ENCODE data around the gene ZCCHC12.
"Not testable (repeated sequence)": the region's sequence is repeated elsewhere in the genome, so short reads cannot be mapped to it uniquely, and the experiment has no call there.

Gene ZCCHC12

DNA sequence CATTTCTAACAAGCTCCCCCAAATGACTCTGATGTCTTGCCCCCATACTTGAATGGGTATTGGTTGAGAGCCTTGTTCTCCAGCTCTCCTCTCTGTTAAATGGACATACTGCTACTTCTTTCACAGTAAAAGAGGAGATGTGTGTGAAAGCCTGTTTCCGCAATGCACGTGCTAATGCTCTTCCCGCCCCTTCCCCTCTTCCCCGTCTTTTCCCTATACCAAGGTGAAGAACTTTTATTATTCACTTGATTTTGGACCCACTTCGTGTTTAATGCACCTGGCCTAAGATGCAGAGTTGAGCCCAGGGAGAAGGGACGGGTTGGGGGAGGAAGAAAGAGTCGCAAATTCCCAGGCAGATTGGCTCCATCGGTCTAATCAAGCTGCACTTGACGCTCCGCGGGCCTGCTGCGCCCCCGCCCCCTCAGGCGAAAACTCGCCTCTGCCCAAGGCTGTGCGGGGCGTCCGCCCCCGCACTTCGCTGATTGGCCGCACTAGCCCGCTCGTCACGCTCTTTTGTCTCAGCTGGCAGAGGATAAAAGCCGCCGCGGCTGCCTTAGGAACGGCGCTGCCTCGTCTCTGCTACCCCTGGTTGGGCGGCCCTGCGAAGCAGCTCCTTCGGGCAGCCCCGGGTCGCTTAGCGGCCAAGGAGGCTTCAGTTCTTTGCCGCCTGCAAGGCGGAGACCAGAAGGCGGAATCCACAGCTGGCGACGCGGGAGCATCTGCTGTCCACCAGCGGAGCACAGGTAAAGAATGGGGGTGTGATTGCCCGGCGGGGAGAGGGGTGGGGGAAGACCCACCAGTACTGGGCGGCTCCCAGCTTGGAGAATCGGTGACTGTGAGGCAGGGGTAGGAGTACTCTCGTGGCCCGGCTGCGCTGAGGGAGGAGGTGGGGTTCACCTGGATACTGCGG lies at the start of gene ZCCHC12:
Gene ZCCHC12, plus strand, starts transcription at position 562 of the 910 bp plus-strand sequence. CDS start 1,421 bp downstream, outside the sequence.
- DNase-seq: peak; percentile 60

DNA sequence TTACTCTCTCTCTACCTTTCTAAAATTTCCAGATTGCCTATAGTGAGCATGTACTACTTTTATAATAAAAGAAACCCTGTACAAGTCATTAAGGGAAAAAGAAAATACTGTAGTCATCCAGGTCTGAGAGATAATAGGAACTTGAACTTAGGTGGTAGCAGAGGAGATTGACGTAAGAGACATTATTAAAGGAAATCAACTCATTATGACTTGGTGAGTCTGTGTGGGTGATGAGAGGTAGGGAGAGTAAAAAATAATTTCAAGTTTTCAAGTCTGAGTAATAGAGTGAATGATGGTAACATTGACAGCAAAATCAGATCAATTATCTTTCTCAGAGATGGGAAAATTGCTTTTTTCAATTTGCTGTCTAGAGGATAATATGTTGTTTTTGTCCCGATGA lies 44.0 kb upstream of the ZCCHC12 start:
- DNase-seq: no peak

DNA sequence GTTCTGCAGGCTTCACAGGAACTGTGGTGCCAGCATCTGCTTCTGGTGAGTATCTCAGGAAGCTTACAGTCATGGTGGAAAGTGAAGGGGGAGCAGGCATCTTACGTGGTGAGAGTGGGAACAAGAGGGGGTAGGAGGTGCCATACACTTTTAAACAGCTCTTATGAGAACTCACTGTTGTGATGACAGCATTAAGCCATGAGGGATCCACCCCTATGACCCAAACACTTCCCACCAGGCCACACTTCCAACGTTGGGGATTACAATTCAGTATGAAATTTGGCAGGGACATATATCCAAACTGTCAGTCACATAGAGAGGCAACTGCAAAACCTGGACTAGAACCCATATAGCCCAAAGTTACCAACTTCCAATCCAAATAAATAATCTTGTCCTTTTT lies 43.1 kb upstream of the ZCCHC12 start:
- no peak for DNase-seq

DNA sequence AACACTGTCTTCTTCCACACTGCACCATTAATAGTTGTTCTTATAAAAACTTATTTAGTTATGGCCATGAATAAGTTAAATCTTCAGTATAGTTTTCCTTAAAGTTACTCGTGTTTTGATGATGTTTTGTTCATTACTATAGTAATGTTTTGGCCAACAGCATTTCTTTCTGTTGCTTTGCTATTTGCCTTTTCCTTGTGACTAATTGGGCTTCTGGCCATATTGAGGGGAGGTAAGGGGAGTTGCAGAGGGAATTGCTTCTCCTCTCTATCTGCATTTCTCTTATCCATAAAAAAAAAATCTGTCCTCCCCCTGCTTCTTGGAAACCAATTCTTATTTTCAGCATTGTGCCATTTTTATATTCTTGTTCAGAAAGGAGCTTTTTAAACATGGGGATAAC lies 42.7 kb upstream of the ZCCHC12 start:
- DNase-seq: no peak

DNA sequence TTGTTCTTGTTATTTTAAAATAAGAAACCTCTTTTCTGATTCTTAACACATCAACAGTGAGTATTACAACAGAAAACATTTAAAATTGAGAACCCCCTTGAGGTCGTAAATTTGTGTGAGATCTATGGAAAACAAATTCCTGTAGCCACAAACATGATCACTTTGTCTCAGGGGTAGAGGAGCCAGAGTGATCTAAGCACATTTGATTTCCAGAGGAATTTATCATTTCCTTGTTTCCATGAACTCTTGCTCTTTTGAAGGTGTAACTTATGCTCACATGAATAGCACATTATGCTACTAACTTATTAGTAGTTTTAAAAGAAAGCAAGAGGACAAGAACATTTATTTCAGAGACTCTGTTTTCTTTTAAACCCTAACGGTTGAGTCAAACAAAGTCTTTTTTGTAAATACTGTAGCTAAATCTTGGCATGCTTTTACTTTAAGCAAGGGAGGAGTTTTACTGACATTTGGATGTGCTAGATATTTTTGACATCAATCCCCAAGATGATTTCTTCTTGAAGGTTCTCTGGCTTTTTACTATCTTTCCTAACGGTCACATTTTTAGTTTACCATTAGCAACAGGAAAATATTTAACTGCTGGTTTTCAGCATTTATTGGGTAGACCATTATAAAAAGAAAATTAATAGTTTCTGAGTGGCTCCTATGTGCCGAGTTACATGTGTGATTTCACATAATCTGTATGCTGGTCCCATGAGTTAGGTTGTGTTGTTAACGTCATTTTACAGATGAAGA lies 27.9 kb upstream of the ZCCHC12 start:
- DNase-seq: no peak

DNA sequence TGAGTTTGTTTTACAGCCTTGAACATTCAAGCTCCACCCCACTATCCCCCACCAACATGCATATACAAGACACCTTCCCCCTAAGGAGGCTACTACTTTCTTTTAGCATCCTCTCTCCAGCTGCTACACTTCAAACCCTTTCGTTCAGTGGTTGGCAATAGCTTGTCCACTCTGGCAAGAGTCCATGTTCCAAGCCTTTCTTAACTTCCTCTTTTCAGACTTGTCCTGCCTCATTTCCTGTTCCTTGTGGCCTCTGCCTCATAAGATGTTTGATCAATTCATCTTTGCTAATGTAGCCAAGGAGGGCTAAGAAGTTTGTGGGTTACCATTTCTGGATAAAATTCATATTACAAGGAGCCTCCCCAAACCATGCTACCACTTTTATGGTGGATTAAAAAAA lies 20.8 kb upstream of the ZCCHC12 start:
- no peak for DNase-seq

DNA sequence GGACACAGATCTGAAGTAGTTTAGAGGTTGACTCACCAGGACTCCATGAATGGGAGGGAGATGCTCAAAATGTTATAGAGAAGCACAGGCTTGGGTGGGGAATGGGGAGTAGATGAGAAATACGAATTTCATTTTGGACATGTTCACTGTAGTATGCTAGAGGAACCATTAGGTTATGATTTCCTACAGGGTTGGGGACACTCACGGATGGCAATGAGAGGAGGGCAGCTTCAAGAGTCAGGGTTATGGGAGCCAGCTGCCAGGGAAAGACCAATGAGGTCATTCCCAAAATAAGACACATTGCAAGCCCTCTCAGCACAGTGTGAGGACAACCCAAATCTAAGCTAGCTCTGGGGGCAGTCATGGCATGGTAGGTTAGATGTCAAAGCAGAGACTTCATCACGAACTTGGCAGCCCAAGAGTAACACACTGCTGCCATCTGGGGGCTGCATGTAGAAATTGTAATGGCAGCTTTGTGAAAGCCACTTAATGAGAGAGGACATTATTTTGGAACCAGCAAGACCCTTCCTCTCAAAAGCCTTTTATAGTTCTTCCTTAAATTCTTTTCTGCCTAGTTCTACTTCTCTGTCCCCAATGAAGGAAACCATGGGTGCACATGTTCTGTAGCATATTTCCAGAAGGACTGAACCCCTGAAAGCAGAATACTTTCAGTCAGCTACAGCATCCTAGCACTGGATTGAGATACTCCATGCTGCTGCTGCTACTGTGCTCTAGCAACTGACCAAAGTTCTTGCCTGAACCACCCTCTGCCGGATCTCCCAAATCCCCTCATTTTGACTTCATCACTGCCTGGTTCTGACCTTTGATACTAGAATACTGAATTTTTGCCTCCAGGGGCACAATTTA lies 16.2 kb upstream of the ZCCHC12 start:
- peak; percentile 35 for DNase-seq

DNA sequence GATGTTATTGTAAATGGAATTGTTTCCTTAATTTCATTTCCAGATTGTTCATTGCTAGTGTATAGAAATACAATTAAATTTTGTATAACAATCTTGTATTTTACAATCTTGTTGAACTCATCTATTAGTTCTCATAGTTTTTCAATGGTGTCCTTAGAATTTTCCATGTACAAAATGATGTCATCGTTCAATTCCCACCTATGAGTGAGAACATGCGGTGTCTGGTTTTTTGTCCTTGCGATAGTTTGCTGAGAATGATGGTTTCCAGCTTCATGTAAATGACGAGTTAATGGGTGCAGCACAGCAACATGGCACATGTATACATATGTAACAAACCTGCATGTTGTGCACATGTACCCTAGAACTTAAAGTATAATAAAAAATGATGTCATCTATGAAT lies 6.4 kb upstream of the ZCCHC12 start:
- DNase-seq: not testable (repeated sequence)

DNA sequence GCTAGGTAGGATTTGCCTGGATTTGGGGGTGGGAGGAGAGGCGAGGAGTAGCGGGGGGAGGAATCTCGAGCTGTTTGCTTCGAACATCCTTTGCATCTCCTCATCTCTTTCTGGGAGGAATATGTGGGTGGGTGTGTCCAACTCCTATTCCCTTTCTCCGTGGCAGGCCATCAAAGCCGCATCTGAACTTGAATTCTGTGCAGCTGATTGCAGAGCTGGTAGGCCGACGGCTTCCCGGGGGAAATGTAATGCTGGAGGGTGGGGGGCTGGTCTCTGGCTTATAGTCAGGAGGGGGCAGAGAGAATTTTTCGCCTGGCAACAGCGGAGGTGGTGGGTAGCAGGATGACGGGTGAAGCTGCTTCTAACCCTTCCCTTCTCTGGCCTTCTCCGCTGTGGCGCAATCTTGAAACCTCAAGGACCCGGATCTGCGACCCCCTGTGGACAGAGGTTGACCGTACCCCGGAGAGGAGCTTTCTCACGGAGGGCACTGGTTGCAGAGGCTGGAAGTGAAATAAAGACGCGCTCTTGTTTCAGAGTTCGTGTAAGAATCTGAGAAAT lies 628 bp downstream of the ZCCHC12 start:
- DNase-seq: no peak

DNA sequence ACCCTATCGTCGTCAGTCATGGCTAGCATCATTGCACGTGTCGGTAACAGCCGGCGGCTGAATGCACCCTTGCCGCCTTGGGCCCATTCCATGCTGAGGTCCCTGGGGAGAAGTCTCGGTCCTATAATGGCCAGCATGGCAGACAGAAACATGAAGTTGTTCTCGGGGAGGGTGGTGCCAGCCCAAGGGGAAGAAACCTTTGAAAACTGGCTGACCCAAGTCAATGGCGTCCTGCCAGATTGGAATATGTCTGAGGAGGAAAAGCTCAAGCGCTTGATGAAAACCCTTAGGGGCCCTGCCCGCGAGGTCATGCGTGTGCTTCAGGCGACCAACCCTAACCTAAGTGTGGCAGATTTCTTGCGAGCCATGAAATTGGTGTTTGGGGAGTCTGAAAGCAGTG lies 1.6 kb downstream of the ZCCHC12 start:
- no peak for DNase-seq

DNA sequence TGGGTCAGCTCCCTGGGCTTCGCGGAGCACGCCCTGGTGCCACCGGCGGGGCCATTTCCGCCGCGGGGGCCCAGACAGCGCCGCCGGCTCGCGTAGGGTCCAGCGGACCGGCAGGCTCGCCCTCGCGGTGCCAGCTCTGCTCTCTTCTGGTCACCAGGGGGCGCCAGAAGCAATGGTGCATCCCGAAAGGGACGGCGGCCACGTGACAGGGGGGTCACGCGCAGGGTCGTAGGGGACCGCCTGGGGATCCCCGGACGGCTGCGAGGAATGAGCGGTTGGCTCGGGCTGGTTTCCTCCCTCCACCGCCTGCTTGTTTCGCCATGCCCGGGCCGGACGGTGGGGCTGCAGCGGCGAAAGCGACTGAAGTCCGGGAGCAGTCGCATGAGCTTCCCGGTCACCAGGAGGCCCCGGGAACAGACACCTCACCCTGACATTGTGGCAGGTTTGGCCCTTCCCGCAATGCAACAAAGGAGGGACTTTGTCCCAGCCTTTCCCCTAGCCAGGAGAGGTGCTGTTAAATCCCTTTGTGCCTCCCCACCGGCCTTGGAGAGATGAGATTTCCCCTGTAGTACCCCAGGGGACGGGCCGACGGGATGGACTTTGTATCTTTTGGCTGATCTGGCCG lies 15.8 kb downstream of the ZCCHC12 start:
- DNase-seq: peak; percentile 60

DNA sequence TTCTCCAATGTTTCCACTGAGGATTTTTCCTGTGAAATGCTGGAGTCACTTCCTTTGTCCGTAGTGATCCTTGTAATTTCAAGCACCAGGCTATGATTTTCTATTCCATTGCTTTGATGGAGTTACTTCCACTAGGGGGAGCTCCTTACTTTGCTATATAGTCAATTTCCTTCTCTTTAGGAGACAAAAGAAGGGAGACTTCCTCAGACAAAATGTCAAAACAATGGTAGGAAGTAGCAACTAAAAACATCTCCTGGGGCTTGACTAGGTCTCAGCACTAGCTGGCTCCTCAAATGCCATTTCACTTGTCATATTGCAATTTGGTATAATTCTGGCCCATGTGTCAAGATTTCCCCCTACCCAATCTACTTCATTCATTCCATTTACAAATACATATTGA lies 24.1 kb downstream of the ZCCHC12 start:
- DNase-seq: no peak

DNA sequence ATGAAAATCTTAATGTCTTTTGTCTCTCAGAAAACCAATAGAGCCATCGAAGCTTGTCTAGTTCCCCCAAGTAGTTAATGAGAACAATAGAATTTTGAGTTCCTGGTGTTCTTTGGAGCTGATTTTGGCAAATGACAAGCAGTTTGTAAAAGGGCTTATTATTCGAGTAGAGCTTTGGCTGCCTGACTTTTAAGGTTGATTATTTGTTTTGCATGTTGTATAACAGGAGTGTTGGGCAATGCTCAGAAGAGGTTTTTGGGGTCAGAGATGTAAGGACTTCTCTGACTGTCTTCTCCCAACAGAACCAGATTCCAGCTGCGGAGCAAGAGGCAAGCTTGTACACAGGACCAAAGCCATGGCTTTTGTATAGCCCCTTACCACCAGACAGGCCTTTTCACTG lies 30.0 kb downstream of the ZCCHC12 start:
- no peak for DNase-seq

DNA sequence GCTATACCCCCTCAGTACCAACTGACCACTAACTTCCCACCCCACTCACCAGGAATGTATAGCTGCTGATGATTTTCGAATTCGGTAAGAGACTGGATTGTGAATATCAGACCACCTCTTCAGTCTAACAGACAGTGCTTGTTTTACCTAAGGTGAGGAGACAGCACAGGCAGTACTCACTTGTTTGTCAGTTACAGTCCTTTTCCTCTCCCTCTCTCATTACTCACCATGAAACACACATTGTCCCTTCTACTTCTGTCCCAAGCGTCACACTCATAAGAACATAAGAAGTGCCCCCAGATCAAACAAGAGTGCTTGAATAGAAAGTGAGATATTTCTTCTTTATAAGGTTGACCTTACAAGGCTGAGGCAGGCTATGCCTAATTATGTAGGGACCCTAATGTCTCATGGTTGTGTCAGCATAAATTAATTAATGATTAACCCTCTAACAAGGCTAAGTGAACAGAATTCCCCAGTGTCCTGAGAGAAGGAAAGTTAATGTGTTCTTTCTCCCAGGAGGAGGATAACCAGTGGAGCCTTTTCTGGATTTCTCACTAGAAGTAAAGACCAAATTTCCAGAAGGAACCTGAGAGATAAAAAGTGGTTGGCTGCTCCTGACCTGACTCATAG lies 32.2 kb downstream of the ZCCHC12 start:
- DNase-seq: no peak

DNA sequence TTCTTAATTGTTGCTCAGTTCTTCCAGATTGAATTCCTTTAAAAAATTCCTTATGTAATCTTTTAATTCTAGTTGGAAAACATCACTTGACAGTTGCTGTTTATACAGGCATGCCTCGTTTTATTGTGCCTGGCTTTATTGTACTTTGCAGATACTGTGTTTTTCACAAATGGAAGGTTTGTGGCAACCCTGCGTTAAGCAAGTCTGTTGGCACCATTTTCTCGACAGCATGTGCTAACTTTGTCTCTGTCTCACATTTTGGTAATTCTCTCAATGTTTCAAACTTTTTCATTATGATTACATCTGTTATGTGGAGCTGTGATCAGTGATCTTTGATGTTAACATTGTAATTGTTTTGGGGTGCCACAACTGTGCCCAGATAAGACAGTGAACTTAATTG lies 33.4 kb downstream of the ZCCHC12 start:
- DNase-seq: no peak

DNA sequence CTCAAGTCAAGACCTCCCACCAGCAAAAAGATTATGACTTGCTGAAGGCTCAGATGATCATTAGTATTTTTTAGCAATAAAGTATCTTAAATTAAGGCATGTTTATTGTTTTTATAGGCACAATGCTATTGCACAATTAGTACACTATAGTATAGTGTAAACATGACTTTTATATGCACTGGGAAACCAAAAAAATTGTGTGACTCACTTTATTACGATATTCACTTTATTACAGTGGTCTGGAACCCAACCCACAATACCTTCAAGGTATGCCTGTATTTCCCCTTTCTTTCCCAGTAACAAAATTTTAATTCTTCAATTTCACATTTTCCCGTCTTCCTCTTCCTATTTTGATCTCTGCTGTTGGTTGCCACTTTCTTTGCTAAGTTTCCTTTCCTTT lies 37.7 kb downstream of the ZCCHC12 start:
- DNase-seq: no peak

DNA sequence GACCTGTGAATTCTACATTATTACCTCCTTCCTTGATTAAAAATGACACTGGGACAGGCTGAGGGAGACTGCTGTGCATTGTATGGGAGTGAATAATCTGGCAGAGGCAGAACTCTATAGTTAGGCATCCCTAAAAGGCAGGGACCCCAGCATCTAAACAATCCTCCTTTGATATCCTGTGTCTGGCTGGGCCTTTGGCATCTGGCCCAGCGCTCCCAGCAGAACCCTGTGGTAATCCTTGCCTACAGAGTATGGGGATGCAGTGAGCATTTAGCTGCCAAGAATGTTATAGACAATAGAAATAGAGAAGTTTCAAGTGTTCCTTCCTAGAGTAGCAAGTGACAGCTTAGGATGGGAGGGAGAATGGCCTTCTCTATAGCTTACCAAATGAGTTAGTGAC lies 38.5 kb downstream of the ZCCHC12 start:
- DNase-seq: no peak

DNA sequence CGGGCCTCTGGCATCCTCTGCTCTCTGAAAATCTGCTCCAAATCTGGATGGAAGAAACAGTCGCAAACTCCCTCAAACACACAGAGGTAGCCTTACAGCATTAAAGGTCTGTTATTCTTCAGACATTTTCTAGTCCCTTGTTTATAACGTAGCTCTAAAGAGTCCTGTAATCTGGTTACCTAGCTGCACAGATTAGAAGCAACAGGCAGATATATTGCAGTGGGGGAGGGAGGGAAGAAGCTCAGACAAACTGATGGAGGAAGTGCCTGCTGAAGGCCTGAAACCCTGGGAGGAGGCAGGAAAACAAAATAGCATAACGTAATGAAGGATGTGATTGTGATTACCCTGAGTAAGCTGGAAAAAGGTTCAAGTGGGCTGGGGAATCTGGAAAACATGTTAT lies 39.4 kb downstream of the ZCCHC12 start:
- DNase-seq: no peak

DNA sequence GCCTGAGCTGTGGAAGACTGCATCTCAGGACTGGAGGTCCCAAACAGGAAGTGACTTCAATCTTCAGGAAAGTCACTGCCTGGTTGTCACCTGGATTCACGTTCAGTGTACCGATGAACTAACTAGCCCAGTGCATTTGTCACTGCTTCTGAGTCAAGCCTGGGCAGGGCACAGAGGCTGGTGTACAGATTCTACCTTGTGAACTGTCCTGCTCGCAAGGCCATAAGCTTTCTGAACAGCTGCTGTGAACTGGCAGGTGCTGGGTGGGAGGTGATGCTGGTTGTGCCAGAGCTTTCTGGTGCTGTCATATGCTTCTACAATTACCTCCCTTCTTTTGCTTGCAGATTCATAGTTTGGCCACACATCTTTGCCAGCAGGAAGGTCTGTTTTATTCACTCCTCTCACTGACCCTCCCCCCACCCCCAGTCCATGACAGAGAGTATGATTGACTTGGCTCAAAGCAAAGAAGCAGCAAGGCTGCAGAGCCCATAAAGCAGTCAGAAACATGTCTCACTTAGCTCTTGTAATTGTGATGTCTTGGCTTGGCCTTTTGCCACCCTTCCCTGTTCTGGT lies 40.5 kb downstream of the ZCCHC12 start:
- DNase-seq: no peak

DNA sequence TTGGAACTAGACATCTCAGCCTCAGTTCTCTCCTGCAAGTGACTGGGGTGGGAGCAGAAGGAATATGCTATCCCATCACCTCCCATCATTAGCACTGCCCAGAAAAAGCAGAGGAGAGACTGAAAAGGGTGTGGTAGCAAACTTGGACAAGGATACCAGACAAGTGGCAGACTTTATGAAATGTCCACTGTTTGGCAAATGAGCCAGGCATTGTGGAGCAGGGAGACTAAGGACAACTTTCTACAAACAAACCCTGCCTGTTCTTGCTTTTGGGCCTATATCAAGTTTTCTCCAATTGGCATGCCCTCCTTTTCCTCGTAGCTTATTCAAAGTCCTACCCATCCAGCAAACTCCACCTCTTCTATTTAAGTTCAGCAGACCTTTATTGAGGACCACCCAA lies 41.6 kb downstream of the ZCCHC12 start:
- no peak for DNase-seq

DNA sequence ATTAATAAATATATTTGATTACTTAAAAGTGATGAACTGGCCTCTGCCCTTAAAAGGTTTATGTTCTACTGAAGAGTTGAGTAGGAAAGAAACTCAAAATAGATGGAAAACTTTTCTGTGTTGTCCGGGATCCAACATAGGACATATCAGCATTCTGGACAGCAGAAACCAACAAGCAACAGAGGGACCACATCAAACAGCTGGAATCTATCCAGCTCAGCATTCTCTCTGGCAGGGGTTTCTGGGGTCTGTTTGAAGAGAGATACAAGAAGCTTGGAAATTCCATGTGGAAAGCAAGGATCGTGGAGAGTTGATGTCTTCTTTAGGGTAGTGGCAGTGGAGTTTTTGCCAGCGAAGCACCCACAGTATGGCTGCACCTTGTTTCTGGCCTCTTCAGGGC lies 43.6 kb downstream of the ZCCHC12 start:
- no peak for DNase-seq

Data from activated T-cell treated with anti-CD3 and anti-CD28 coated beads, Interleukin-2, amount 50 U/mL, for 1 hour (primary cell).